ENCODE results near the gene TBC1D1. TPM values are rescaled to one million over a fixed set of nuclear protein-coding genes. Genes with fewer than 3 reads are reported as not detected.

Gene TBC1D1
- polyA plus RNA-seq, 1 donor from 2014 or later = 40.9 TPM

- Mint-ChIP-seq H3K27ac (no peak overlapping the region), H3K27me3 (no peaks in the 10 kb centered on the region), H3K4me1 (peaks cover 0 to 13% (median 5%) of the 10 kb centered on the region in 3 donors), H3K9me3 (no peaks in the 10 kb centered on the region), H3K36me3 (peaks cover 27% of the 10 kb centered on the region), H3K4me3 (no peak overlapping the region)
These were observed 184.7 kb downstream of the TBC1D1 start for GRCh38 chr4:38075370-38076152.

GRCh38 chr4:38076153-38076669 lies 185.3 kb downstream of the TBC1D1 start:
- Mint-ChIP-seq H3K9me3 (no peaks in the 10 kb centered on the region), H3K36me3 (peaks cover 31% of the 10 kb centered on the region), H3K4me3 (peak overlapping the region in 1 of 4 donors; percentile 28), H3K4me1 (peaks cover 0 to 16% (median 5%) of the 10 kb centered on the region in 3 donors), H3K27ac (no peak overlapping the region), H3K27me3 (no peaks in the 10 kb centered on the region)

GRCh38 chr4:38077791-38078489 lies 187.1 kb downstream of the TBC1D1 start:
- Mint-ChIP-seq H3K4me3 (no peak overlapping the region), H3K27me3 (no peaks in the 10 kb centered on the region), H3K9me3 (no peaks in the 10 kb centered on the region), H3K27ac (peak overlapping the region; percentile 16 to 62 (median 26)), H3K36me3 (peaks cover 24% of the 10 kb centered on the region), H3K4me1 (peaks cover 0 to 7% (median 4%) of the 10 kb centered on the region in 3 donors)

- H3K4me3 Mint-ChIP-seq = no peak overlapping the region
These were observed 187.9 kb downstream of the TBC1D1 start for GRCh38 chr4:38078590-38079421.

GRCh38 chr4:38080061-38080974 lies 189.4 kb downstream of the TBC1D1 start:
- peaks cover 0 to 7% (median 1%) of the 10 kb centered on the region in 3 donors for H3K4me1 Mint-ChIP-seq
- H3K36me3 Mint-ChIP-seq = peaks cover 21% of the 10 kb centered on the region
- no peak overlapping the region for H3K4me3 Mint-ChIP-seq

More at GRCh38 chr4:38078590-38079421, 187.9 kb downstream of the TBC1D1 start:
- Mint-ChIP-seq H3K27me3 (no peaks in the 10 kb centered on the region), H3K9me3 (no peaks in the 10 kb centered on the region), H3K27ac (peak overlapping the region in 2 of 3 donors; percentile 26 to 62), H3K4me1 (peaks cover 0 to 7% (median 4%) of the 10 kb centered on the region in 3 donors), H3K36me3 (peaks cover 21% of the 10 kb centered on the region)

GRCh38 chr4:38082021-38082420 lies 191.1 kb downstream of the TBC1D1 start:
- Mint-ChIP-seq H3K4me1 (peaks cover 0 to 5% (median 1%) of the 10 kb centered on the region in 3 donors), H3K9me3 (no peaks in the 10 kb centered on the region), H3K36me3 (peaks cover 17% of the 10 kb centered on the region)

More at GRCh38 chr4:38080061-38080974, 189.4 kb downstream of the TBC1D1 start:
- H3K27me3 Mint-ChIP-seq = no peaks in the 10 kb centered on the region
- no peak overlapping the region for H3K27ac Mint-ChIP-seq
- no peaks in the 10 kb centered on the region for H3K9me3 Mint-ChIP-seq

GRCh38 chr4:38082424-38083385 lies 191.8 kb downstream of the TBC1D1 start:
- no peaks in the 10 kb centered on the region for H3K27me3 Mint-ChIP-seq
- H3K9me3 Mint-ChIP-seq = no peaks in the 10 kb centered on the region
- peaks cover 0 to 5% (median 1%) of the 10 kb centered on the region in 3 donors for H3K4me1 Mint-ChIP-seq
- peaks cover 15% of the 10 kb centered on the region for H3K36me3 Mint-ChIP-seq
- H3K4me3 Mint-ChIP-seq = no peak overlapping the region
- H3K27ac Mint-ChIP-seq = no peak overlapping the region

More at GRCh38 chr4:38082021-38082420, 191.1 kb downstream of the TBC1D1 start:
- Mint-ChIP-seq H3K4me3 (no peak overlapping the region), H3K27ac (peak overlapping the region in 1 of 3 donors; percentile 20), H3K27me3 (no peaks in the 10 kb centered on the region)

- H3K9me3 Mint-ChIP-seq = no peaks in the 10 kb centered on the region
- H3K4me3 Mint-ChIP-seq = peak overlapping the region in 1 of 4 donors; percentile 12
- peaks cover 0 to 3% (median 0%) of the 10 kb centered on the region in 3 donors for H3K4me1 Mint-ChIP-seq
- H3K36me3 Mint-ChIP-seq = peaks cover 15% of the 10 kb centered on the region
- H3K27me3 Mint-ChIP-seq = no peaks in the 10 kb centered on the region
- H3K27ac Mint-ChIP-seq = no peak overlapping the region
These were observed 194.2 kb downstream of the TBC1D1 start for GRCh38 chr4:38084877-38085711.

- no peak overlapping the region for H3K27ac Mint-ChIP-seq
- no peaks in the 10 kb centered on the region for H3K27me3 Mint-ChIP-seq
- no peak overlapping the region for H3K4me3 Mint-ChIP-seq
- peaks cover 9% of the 10 kb centered on the region for H3K36me3 Mint-ChIP-seq
- no peaks in the 10 kb centered on the region for H3K9me3 Mint-ChIP-seq
- H3K4me1 Mint-ChIP-seq = peaks cover 0 to 2% (median 0%) of the 10 kb centered on the region in 3 donors
These were observed 194.9 kb downstream of the TBC1D1 start for GRCh38 chr4:38085751-38086150.

- no peaks in the 10 kb centered on the region for H3K4me1 Mint-ChIP-seq
These were observed 195.4 kb downstream of the TBC1D1 start for GRCh38 chr4:38086151-38086848.

GRCh38 chr4:38086849-38087226 lies 196.0 kb downstream of the TBC1D1 start:
- no peak overlapping the region for H3K27ac Mint-ChIP-seq
- H3K4me1 Mint-ChIP-seq = no peaks in the 10 kb centered on the region
- no peaks in the 10 kb centered on the region for H3K9me3 Mint-ChIP-seq
- no peaks in the 10 kb centered on the region for H3K27me3 Mint-ChIP-seq
- H3K36me3 Mint-ChIP-seq = peaks cover 13% of the 10 kb centered on the region
- no peak overlapping the region for H3K4me3 Mint-ChIP-seq

More at GRCh38 chr4:38086151-38086848, 195.4 kb downstream of the TBC1D1 start:
- Mint-ChIP-seq H3K36me3 (peaks cover 10% of the 10 kb centered on the region), H3K27me3 (no peaks in the 10 kb centered on the region), H3K27ac (no peak overlapping the region), H3K4me3 (no peak overlapping the region), H3K9me3 (no peaks in the 10 kb centered on the region)

GRCh38 chr4:38088321-38088720 lies 197.4 kb downstream of the TBC1D1 start:
- H3K4me1 Mint-ChIP-seq = no peaks in the 10 kb centered on the region
- no peak overlapping the region for H3K4me3 Mint-ChIP-seq
- H3K27ac Mint-ChIP-seq = peak overlapping the region in 1 of 3 donors; percentile 31
- no peaks in the 10 kb centered on the region for H3K9me3 Mint-ChIP-seq
- H3K27me3 Mint-ChIP-seq = no peaks in the 10 kb centered on the region
- H3K36me3 Mint-ChIP-seq = peaks cover 24% of the 10 kb centered on the region

Measured in IgD-negative memory B cell (primary cell).